NCI-H526 treated with DMSO at 0.1 percent for 48 hours (cell line): ENCODE results near the gene TAS2R4.
A peak's percentile ranks its signal among the peaks of the same experiment; 100 is the strongest.
"Not testable (repeated sequence)": the region's sequence is repeated elsewhere in the genome, so short reads cannot be mapped to it uniquely, and the experiment has no call there.

Experiments used
- DNase-seq: peaks from one replicate; lab custom pipeline; 2025; lab: John Stamatoyannopoulos, UW

The TAS2R4 gene

GRCh38 chr7:141776374-141776773, at the start of gene TAS2R4:
TSS of gene TAS2R4 (plus strand) at chr7:141776674. CDS start at chr7:141778489, 1,815 bp downstream.
- DNase-seq, result no peak

GRCh38 chr7:141729020-141729419, 47.5 kb upstream of the TAS2R4 start:
- DNase-seq, result no peak

- DNase-seq, result no peak
Measured at GRCh38 chr7:141731476-141732149, 44.9 kb upstream of the TAS2R4 start.

GRCh38 chr7:141737118-141737835, 39.2 kb upstream of the TAS2R4 start:
- DNase-seq, result no peak

GRCh38 chr7:141737836-141738591, 38.5 kb upstream of the TAS2R4 start, which contains the start of gene SSBP1:
TSS of gene SSBP1 (plus strand) at chr7:141738358. CDS start at chr7:141739167, 809 bp downstream.
- peak; percentile 99 for DNase-seq

GRCh38 chr7:141738592-141739013, 37.9 kb upstream of the TAS2R4 start:
- DNase-seq, result no peak

GRCh38 chr7:141739250-141739649, 37.2 kb upstream of the TAS2R4 start:
- DNase-seq, result no peak

- no peak for DNase-seq
Measured at GRCh38 chr7:141742229-141742628, 34.2 kb upstream of the TAS2R4 start.

- DNase-seq, result no peak
Measured at GRCh38 chr7:141744131-141744530, 32.3 kb upstream of the TAS2R4 start.

- DNase-seq, result no peak
Measured at GRCh38 chr7:141748396-141748795, 28.1 kb upstream of the TAS2R4 start.

GRCh38 chr7:141751904-141752303, 24.6 kb upstream of the TAS2R4 start:
- not testable (repeated sequence) for DNase-seq

- no peak for DNase-seq
Measured at GRCh38 chr7:141752634-141753033, 23.8 kb upstream of the TAS2R4 start.

GRCh38 chr7:141754939-141755338, 21.5 kb upstream of the TAS2R4 start:
- no peak for DNase-seq

- DNase-seq, result no peak
Measured at GRCh38 chr7:141763797-141764196, 12.7 kb upstream of the TAS2R4 start, which contains the start of gene TAS2R3. TSS of gene TAS2R3 (plus strand) at chr7:141764097. CDS start at chr7:141764159, 62 bp downstream.

- not testable (repeated sequence) for DNase-seq
Measured at GRCh38 chr7:141770083-141770583, 6.3 kb upstream of the TAS2R4 start.

GRCh38 chr7:141785706-141786552, 9.5 kb downstream of the TAS2R4 start:
- peak; percentile 81 for DNase-seq

- DNase-seq, result peak; percentile 71
Measured at GRCh38 chr7:141788296-141788695, 11.8 kb downstream of the TAS2R4 start.

GRCh38 chr7:141789917-141790316, 13.4 kb downstream of the TAS2R4 start, which contains the start of gene TAS2R5:
TSS of gene TAS2R5 (plus strand) at chr7:141790217. CDS start at chr7:141790362, 145 bp downstream.
- no peak for DNase-seq

- no peak for DNase-seq
Measured at GRCh38 chr7:141792526-141792925, 16.1 kb downstream of the TAS2R4 start.

- DNase-seq, result no peak
Measured at GRCh38 chr7:141820067-141820466, 43.6 kb downstream of the TAS2R4 start.

GRCh38 chr7:141822432-141822831, 46.0 kb downstream of the TAS2R4 start:
- DNase-seq, result not testable (repeated sequence)
